Measurements from ENCODE around the gene NLRC5.

Gene NLRC5

DNA sequence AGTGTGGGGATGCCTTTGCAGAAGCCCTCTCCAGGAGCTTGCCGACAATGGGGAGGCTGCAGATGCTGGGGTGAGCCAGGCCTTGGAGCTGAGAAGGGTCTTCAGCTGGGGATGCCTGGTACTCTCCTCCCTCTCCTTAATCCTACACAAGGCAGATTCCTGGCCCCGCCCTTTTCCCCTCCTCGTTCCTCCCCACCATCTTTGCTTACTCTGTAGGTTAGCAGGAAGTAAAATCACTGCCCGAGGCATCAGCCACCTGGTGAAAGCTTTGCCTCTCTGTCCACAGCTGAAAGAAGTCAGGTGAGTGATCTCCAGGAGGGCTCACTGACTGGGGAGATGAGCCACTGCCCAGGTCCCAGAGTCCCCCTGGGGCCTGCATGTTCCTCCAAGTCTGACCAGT is 38.7 kb downstream of the NLRC5 start:
- no peak for DNase-seq

DNA sequence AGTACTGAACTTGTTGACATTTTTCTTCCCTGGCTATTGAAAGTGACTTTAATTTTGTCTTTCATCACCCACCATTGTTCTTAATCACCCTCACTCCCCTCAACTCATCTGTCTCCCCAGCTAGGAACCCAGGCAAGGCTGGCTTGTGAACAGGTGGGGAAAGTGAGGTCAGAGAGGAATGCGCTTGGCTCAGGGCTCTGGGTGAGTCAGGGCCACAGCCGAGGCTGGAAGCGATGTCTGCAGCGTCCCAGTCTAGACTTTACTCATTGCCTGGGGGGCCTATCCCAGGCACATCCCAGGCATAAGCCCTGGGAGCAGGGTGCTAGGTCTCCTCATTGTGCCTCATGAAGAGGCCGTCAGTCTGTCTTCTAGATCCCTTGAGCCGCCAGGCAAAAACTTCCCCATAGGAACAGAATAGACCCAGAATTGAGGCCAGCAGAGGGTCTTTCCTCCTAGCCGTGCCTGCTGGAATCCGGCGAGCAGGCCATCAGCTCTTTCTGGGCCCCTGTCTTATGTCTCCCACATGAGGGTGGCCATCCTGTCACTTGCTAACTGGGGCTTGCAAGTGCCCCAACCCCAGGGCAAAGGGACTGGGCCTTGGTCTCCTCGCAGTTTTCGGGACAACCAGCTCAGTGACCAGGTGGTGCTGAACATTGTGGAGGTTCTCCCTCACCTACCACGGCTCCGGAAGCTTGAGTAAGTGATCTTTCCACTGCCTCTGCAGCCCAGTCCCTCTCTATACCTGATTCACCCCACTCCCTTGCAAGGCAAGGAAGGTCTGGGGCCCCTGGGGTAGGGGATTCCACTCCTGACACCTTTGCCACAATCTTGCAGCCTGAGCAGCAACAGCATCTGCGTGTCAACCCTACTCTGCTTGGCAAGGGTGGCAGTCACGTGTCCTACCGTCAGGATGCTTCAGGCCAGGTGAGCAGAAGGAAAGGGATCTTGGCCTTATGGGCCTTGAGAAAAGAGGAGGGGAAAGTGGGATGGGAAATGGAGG is 40.1 kb downstream of the NLRC5 start:
- DNase-seq = no peak

DNA sequence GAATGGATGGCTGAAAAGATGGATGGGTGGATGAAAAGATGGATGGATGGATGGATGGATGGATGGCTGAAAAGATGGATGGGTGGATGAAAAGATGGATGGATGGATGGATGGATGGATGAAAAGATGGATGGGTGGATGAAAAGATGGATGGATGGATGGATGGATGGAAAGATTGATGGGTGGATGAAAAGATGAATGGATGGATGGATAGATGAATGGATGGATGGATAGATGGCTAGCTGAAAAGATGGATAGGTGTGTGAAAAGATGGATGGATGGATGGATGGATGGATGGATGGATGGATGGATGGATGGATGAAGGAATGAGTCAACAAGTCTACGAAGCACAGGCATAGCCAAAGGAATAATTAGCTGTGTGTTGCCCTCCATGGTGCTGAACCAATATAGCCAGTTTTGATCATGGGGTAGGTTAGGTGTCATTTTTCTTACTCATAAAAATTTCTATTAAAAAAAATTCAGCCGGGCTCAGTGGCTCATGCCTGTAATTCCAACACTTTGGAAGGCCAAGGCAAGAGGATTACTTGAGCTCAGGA is 41.1 kb downstream of the NLRC5 start:
- DNase-seq = no peak

DNA sequence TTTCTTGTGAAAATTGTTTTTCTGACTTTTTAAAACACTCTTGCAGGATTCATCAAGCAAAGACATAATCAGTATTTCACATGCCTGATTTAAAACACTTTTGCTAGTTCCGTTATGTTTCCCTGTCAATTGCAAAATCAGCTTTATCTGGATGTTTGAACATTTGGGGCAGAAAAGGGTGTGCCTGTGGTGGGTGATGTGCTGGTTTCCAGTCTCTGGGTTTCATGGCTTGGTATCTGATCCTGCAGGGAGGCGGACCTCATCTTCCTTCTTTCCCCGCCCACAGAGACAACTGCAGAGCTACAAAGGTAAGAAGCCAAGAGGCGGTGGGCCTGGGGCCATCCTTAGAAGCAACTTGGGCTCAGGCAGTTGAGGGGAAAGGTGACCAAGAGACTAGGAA is 41.8 kb downstream of the NLRC5 start:
- DNase-seq = no peak

DNA sequence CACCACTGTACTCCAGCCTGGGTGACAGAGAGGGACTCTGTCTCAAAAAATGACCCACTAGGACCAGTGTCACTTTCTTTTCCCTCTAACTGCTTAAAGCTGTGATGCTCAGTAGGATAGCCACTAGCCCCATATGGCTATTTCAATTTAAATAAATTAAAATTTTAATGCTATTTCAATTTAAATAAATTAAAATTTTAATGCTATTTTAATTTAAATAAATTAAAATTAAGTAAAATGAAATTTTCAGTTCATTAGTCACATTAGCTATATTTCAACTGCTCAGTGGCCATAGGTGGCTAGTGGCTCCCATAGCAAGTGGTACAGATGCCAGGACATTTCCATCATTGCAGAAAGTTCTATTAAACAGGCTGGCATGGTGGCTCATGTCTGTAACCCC is 43.0 kb downstream of the NLRC5 start:
- DNase-seq = no peak

DNA sequence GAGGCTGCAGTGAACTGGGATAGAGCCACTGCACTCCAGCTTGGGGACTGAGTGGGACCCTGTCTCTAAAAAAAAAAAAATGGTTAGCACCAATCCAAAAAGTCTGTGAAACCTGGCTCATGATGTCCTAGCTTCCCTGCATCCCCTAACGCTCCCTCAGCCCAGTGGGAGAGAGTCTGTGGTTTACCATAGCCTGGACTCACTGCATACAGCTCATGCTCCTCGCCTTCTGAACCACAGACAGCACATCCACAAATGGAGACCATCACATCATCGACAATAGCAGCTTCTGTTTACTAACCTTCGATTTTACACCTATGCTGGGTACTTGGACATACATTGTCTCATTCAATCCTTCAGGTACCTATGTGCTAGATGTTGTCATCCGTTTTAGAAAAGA is 43.6 kb downstream of the NLRC5 start:
- DNase-seq = no peak

DNA sequence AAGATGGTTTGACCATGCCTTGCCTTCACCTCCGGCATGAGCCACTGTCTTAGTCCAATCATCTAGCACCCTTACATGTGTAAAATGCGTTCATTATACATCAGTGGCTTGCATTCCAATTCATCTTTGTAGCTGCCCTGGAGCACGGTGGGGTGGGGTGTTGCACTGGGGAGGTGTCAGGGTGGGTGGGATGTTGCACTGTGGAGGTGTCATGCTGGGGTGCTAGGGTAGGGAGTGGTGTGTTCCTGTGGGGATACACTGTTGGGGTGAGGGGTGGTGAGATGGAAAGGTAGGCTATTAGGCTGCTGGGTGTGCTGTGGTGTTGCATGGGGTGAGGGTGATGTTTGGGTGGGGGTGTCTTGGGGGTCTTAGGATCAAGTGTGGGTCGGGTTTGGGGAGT is 47.0 kb downstream of the NLRC5 start:
- DNase-seq = no peak

DNA sequence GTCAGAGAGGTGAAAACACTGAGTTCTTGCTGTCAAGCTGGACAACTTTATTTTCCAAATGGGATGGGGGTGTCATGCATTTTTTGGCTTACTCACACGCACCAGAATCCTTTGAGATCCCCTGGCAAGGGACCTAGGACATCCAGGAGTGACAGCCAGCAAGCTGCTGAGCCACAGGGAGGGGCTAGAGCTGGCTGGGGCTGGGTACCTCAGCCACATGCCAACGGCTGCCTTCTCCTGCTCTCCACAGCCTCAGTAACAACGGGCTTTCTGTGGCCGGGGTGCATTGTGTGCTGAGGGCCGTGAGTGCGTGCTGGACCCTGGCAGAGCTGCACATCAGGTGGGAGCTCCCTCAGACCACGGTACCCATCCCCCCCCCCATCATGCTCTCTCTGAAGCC is 47.6 kb downstream of the NLRC5 start:
- DNase-seq = no peak

DNA sequence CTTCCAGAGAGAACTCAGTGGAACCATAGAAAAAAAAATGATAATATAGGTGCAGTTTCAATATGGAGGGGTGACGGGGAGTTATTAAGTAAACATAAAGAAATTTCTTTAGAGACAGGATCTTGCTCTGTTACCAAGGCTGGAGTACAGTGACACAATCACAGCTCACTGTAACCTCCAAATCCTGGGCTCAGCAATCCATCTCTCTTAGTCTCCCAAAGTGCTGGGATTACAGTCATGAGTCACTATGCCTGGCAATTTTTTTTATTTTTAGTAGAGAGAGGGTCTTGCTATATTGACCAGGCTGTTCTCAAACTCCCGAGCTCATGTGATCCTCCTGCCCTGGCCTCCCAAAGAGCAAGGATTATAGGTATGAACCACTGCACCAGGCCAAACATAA is 48.8 kb downstream of the NLRC5 start:
- DNase-seq = no peak

DNA sequence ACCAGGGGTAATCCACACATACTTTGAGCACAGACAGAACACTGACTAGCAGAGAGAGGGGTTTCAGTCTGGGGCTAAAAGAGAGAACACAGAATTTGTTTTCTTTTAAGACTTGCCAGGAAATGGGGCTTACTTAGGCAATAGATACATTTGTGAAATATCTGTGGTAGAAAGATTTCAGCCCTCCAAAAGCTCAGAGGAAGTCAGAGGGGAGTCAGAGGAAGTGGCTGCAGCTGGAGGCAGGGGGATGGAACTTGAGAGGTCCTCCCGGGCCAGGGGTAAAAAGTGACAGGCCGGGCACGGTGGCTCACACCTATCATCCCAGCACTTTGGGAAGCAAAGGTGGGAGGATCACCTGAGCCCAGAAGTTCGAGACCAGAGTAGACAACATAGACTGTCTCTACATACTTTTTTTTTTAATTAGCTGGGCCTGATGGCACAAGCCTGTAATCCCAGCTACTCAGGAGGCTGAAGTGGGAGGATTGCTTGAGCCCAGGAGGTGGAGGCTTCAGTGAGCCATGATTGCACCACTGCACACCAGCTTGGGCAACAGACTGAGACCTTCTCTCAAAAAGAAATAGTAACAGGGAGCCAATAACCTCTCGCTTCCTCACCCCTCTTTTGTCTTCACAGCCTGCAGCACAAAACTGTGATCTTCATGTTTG is 49.9 kb downstream of the NLRC5 start:
- no peak for DNase-seq

DNA sequence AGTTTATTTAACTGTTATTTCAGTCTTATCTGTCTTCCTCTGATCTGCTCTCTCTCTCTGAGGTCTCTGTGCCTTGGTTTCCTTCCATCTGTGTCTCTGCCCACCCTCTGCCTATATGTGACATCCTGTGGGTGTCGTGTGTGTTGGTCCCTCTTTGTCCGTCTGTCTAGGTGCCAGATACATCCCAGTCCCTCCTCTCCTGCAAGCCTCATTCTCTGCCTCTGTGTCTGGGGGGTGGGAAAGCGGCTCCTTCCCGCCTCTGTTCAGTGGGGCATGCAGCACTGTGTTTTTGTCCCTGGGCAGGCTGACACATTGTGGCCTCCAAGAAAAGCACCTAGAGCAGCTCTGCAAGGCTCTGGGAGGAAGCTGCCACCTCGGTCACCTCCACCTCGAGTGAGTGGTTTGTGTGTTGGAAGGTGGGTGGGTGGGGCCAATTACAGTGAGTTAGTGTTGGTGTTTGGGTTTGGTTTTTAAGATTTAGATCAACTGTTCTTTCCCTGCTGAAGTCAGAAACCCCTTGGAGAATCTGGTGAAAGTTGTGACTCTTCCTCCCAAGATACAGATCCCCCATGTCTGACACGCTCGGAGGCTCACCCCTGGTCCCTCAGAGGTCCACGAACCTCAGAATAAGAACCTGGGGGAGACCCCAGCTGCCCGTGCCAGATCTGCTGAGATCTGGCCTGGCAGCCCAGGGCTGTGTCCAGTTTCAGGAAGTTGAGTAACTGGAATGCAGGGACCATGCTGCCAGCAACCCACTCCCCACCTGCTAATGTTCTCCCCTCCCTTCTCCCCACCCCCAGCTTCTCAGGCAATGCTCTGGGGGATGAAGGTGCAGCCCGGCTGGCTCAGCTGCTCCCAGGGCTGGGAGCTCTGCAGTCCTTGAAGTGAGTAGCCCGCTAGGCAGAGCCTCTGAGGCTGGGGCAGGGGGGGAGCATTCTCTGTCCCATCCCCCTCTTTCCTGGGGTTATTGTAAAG is 52.1 kb downstream of the NLRC5 start:
- peak; percentile 77 for DNase-seq

DNA sequence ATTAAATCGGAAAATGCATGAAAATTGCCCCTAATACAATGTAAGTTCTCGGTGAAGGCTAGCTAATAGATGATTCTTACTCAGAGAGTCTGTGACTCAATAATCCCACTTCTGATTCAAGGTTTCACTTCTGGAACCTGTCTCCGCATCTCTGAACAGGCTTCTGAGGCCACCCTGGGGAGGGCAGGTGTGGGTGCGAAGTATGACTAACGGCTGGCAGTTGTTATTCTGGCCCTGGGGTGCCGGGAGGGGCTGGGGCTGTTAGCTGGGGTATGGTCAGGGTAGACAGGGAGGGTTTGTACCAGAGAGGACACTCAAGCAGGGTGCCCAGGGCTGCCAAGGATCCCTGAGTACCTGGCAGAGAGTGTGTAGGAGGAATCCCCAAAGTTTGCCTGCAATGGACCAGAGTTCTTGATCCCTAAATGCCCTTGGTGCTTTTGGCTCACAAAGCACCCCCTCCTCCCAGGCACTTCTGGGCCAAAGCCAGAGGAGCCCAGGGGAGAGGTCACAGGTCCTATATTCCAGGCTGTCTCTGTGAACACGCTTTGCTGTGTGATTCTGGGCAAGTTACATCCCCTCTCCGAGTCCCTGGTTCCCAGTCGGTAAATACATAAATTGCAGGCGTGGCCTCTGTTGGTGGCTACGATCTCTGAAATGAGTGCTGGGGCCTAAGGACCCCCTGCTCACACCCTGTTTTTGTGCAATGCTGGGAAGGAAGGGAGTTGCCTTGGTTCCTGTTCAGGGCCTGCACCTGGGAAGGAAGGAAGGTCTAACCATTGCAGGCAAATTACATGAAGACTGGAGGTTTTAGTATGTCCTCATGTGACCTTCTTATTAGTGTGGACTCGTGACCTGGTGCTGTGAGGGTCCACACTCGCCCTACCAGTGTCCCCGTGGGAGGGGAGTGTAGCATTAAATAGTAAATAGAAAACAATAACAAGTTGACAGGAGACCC is 53.1 kb downstream of the NLRC5 start:
- peak; percentile 70 for DNase-seq

DNA sequence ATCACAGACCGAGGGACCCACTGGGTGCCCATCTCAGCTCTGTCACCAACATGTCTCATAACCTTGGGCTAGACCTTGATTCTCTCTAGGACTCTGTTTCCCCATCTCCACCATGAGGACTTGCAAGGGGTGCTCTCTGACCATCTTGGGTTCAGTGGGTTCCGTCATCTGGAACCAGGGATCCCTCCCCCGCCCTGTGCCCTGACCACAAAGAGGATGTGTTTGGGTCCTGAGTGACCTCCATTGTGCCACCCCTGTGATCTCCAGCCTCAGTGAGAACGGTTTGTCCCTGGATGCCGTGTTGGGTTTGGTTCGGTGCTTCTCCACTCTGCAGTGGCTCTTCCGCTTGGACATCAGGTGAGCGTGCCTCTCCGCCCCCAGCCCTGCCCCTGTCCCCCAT is 53.9 kb downstream of the NLRC5 start:
- no peak for DNase-seq

DNA sequence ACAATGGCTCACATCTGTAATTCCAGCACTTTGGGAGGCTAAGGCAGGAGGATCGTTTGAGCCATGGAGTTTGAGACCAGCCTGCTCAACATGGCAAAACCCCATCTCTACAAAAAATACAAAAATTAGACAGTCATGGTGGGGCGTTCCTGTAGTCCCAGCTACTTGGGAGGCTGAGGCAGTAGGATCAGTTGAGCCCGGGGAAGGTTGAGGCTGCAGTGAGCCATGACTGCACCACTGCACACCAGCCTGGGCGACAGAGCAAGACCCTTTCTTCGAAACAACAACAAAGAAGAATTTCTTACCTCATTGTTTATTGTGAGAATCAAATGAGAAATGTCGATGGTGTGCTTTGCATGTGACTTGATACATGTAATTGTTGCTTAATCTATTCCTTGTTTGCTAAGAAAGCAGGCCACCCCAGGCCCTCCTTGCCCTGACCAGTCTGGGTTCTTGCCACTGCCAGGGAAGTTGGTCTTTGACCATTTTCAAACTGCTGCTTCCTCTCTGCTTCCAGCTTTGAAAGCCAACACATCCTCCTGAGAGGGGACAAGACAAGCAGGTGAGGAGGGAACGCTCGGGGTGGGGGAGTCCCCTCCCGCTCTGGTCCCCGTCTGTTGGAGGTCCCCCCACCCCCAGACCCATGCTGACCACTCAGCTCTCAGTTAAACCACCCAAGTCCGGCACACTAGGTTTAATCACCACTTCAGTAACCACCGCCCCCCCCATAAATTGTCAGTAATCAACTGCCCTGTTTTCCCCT is 55.8 kb downstream of the NLRC5 start:
- no peak for DNase-seq

DNA sequence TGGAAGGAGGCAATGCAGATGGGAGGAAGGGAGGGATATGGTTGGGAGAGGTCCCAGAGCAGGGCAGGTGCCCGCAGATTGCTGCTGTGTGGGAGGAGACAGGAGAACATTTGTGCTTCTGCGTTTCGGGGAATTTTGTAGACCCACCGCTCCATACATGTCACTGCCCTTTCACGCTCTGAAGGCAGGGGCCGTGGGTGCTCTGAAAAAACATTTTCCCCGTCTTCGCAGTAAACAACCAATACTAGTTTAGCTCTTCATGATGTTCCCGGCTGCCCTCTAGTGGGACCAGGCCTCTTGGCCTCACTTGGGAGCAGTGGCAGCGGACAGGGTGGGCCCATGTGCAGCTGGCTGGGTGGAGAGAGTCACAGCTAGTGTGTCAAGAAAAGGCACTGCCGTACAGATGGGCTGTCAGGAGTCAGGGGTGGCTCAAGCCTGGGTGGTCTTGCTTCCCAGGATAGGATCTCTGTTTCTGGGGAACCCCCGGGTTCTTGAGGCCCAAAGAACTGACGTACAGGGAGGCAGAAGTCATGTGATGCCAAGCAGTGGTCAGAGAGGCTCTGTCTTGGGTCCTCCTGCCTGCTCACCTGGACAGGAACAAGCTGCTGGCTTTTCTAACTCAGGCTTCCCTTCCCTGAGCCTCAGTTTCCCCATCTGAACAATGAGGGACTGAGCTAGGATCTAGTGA is 56.5 kb downstream of the NLRC5 start:
- peak; percentile 51 for DNase-seq

DNA sequence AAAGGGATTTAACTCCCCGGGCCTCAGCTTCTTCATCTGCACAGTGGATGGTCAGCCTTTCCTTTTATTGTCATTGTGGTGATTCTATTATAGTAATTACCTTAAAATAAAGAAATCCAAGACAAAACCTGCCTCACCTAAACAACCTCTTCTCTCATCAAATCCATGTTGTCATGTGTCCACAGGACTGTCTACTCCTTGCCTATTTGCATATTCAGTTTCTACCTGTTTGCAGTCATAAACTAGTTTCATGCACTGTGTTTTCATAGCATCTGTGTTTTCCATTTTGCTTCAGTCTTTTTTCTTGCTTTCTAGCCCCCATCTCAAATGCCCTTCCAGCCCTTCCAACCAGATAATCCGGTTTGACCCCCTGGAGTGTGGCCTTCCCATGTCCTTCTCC is 58.7 kb downstream of the NLRC5 start:
- no peak for DNase-seq

DNA sequence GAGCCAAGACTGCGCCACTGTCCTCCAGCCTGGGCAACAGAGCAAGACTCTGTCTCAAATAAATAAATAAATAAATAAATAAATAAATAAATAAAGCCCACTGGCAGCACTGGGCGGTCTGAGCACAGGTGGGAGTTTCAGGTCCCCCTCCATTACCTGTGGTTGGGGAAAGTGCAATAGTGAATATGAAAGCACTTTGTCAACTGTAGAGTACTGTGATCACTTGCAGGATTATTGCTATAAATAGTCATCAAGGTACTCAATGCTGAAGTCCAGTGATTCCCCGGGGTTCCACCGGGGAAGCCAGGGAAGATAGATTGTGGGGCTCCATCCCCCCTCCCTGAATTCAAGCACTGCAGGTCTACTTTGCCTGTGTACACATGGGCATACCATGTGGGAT is 60.3 kb downstream of the NLRC5 start:
- DNase-seq = no peak

DNA sequence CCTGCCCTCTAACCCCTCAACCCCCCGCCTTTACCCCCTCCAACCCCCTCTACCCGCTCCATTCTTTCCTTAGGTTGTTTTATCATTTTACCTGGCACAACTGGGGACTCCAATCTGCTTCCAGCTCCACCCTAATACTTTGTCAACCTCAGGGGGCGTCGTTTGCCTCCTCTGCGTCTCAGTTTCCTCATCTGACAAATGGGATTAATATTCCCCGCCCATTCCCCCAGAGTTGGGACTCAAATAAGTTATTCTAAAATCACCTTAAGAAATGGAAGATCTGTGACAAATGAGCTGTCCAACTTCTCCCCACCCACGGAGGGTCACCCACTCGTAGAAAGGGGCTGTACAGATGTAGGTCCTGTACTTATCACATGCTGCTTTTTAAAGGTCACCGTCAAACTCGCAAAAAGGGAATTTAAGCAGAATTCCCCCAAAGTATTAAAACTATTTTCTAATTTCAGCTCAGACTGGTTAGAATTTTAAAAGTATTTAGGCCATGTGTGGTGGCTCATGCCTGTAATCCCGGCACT is 62.4 kb downstream of the NLRC5 start:
- DNase-seq = no peak

DNA sequence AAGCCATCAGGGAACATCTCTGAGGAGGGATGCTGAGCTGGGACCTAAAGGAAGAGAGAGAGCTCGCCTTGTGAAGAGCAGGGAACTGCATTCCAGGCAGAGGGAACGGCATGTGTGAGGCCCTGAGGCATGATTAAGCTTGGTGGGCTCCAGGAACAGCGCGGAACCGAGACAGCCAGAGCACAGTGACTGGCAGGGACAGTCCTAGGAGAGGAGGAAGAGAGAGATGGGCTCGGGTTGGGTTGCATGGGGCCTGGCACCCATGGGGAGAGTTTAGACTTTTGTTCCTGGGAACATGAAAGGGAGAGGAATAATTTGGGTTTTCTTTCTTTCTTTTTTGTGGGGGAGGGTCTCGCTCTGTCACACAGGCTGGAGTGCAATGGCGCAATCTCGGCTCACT is 63.8 kb downstream of the NLRC5 start:
- no peak for DNase-seq

DNA sequence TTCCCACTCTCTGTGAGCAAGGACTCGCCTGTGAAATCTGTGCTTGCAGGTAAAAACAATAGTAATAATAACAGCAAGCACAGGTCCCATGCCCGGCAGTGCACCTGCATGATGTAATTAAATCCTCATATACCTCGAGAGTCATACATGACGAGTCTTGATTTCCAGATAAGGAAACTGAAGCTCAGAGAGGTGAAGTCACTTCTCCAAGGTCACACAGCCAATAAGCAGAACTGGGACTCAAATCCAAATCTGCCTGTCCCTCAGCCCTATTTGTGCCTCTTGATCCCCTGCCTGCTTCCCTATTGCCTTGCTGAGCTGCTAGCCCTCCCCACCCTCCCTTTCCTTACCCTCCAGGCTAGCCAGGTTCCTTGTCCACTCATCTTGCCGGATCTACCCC is 65.0 kb downstream of the NLRC5 start:
- DNase-seq = no peak

Data from activated T-cell treated with anti-CD3 and anti-CD28 coated beads, Interleukin-2, amount 50 U/mL, for 1 hour (primary cell).